NCI-H2171 treated with DMSO at 0.1 percent for 48 hours (cell line): ENCODE measurements around the gene ICA1.

Experiments used
- DNase-seq: peaks from one replicate; lab custom pipeline; 2025; lab: John Stamatoyannopoulos, UW

Gene ICA1

GRCh38 chr7:8200316-8200715 lies 61.7 kb downstream of the ICA1 start:
- DNase-seq, result no peak

- no peak for DNase-seq
These were observed 63.8 kb downstream of the ICA1 start for GRCh38 chr7:8197994-8198698.

- DNase-seq, result no peak
These were observed 69.1 kb downstream of the ICA1 start for GRCh38 chr7:8192897-8193296.

GRCh38 chr7:8190119-8190895 lies 71.7 kb downstream of the ICA1 start:
- DNase-seq, result peak; percentile 27

- DNase-seq, result peak; percentile 32
These were observed 72.3 kb downstream of the ICA1 start for GRCh38 chr7:8189625-8190024.

GRCh38 chr7:8185926-8186683 lies 75.9 kb downstream of the ICA1 start:
- DNase-seq, result no peak

- no peak for DNase-seq
These were observed 77.7 kb downstream of the ICA1 start for GRCh38 chr7:8184221-8184620.

- no peak for DNase-seq
These were observed 82.5 kb downstream of the ICA1 start for GRCh38 chr7:8179486-8179885.

GRCh38 chr7:8178353-8178752 lies 83.6 kb downstream of the ICA1 start:
- DNase-seq, result no peak

- no peak for DNase-seq
These were observed 84.6 kb downstream of the ICA1 start for GRCh38 chr7:8177109-8177933.

- DNase-seq, result no peak
These were observed 85.4 kb downstream of the ICA1 start for GRCh38 chr7:8176370-8177081.

GRCh38 chr7:8175929-8176369 lies 86.0 kb downstream of the ICA1 start:
- DNase-seq, result no peak

GRCh38 chr7:8172372-8173354 lies 89.3 kb downstream of the ICA1 start:
- DNase-seq, result no peak

- DNase-seq, result no peak
These were observed 92.8 kb downstream of the ICA1 start for GRCh38 chr7:8169171-8169570.

GRCh38 chr7:8168336-8168735 lies 93.6 kb downstream of the ICA1 start:
- DNase-seq, result no peak

GRCh38 chr7:8165150-8165549 lies 96.8 kb downstream of the ICA1 start:
- no peak for DNase-seq

GRCh38 chr7:8162181-8162580 lies 99.8 kb downstream of the ICA1 start:
- DNase-seq, result no peak

- DNase-seq, result no peak
These were observed 100.6 kb downstream of the ICA1 start for GRCh38 chr7:8161364-8161828.

GRCh38 chr7:8160779-8161345 lies 101.1 kb downstream of the ICA1 start:
- no peak for DNase-seq

GRCh38 chr7:8160250-8160649 lies 101.7 kb downstream of the ICA1 start:
- DNase-seq, result no peak
